ENCODE data around the gene EIF5A.

EIF5A gene

GRCh38 chr17:7343250-7343649 is 35.8 kb downstream of the EIF5A start:
- no peak for DNase-seq (ENCODE audit: low read depth)
- H3K4me3 ChIP-seq (ENCODE audit: low read depth, low read length): no peak overlapping the region
- TF ChIP-seq, protein P1, sequence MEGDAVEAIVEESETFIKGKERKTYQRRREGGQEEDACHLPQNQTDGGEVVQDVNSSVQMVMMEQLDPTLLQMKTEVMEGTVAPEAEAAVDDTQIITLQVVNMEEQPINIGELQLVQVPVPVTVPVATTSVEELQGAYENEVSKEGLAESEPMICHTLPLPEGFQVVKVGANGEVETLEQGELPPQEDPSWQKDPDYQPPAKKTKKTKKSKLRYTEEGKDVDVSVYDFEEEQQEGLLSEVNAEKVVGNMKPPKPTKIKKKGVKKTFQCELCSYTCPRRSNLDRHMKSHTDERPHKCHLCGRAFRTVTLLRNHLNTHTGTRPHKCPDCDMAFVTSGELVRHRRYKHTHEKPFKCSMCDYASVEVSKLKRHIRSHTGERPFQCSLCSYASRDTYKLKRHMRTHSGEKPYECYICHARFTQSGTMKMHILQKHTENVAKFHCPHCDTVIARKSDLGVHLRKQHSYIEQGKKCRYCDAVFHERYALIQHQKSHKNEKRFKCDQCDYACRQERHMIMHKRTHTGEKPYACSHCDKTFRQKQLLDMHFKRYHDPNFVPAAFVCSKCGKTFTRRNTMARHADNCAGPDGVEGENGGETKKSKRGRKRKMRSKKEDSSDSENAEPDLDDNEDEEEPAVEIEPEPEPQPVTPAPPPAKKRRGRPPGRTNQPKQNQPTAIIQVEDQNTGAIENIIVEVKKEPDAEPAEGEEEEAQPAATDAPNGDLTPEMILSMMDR (conservative IDR thresholded peaks at IDR 0.05; ENCODE audit: low read depth, low read length): no peak

GRCh38 chr17:7346761-7347614 is 39.6 kb downstream of the EIF5A start:
- DNase-seq (ENCODE audit: low read depth): no peak
- TF ChIP-seq, protein P1 (conservative IDR thresholded peaks at IDR 0.05; ENCODE audit: low read depth, low read length): no peak
- H3K4me3 ChIP-seq (ENCODE audit: low read depth, low read length): no peak overlapping the region

DNA sequence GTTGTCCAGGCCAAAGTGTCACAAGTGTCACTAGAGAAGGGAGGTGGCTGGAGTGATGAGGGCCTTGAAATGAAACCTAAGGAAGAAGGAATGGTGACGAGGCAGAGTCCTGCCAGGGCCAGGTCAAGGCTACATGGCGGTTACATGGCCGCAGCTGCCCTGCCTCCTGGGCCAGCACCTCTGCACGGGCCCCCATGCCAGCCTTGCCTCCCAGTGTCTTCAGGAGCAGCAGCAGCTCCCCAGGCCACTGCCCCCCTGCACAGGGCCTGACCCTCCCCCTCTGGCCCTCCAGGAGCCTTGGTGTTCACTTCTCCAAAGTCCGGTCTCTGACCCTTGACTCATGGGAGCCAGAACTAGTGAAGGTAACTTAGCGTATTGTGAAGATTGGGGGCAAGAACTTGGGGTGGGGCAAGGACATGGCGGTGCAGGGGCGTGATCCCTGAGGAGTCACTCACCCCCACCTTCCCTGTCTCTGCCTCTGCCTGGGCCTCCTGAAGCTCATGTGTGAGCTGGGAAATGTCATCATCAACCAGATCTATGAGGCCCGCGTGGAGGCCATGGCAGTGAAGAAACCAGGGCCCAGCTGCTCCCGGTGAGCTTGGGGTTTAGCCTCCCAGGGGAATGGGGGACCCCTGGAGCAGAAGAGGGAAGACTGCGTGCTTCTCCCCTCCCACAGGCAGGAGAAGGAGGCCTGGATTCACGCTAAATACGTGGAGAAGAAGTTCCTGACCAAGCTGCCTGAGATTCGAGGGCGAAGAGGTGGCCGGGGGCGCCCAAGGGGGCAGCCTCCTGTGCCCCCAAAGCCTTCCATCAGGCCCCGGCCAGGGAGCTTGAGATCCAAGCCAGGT is 40.4 kb downstream of the EIF5A start:
- no peak for DNase-seq (ENCODE audit: low read depth)
- H3K4me3 ChIP-seq (ENCODE audit: low read depth, low read length): no peak overlapping the region
- TF ChIP-seq, protein P1 (conservative IDR thresholded peaks at IDR 0.05; ENCODE audit: low read depth, low read length): no peak

DNA sequence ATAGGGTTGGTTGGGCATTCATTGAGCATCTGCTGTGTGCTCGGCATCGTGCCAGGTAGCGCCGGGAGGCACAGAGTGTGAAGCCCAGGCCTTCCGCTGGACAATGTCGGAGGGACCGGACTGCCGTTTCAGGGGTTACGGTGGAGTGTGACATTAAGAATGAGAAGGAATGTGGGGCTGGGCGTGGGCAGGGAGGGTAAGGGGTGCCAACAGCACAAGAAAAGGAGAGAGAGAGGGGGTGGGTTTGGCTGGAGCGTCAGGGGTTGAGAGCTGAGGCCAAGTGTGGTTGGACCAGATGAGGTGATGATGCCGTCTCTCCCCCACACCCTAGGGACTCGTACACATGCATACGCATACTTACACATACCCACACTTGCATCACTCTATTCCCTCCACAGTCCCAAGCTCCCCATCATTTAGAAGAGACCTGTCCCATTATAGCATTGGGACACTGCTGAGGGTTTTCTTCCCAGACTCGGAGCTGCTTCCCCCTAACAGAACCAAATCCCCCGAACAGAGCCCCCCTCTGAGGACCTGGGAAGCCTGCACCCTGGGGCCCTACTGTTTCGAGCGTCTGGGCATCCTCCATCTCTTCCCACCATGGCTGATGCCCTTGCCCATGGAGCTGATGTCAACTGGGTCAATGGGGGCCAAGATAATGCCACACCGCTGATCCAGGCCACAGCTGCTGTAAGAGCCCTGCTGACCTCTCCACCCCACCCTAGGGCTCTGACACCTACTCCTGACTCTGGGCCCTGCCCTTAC is 41.2 kb downstream of the EIF5A start:
- DNase-seq (ENCODE audit: low read depth): no peak

DNA sequence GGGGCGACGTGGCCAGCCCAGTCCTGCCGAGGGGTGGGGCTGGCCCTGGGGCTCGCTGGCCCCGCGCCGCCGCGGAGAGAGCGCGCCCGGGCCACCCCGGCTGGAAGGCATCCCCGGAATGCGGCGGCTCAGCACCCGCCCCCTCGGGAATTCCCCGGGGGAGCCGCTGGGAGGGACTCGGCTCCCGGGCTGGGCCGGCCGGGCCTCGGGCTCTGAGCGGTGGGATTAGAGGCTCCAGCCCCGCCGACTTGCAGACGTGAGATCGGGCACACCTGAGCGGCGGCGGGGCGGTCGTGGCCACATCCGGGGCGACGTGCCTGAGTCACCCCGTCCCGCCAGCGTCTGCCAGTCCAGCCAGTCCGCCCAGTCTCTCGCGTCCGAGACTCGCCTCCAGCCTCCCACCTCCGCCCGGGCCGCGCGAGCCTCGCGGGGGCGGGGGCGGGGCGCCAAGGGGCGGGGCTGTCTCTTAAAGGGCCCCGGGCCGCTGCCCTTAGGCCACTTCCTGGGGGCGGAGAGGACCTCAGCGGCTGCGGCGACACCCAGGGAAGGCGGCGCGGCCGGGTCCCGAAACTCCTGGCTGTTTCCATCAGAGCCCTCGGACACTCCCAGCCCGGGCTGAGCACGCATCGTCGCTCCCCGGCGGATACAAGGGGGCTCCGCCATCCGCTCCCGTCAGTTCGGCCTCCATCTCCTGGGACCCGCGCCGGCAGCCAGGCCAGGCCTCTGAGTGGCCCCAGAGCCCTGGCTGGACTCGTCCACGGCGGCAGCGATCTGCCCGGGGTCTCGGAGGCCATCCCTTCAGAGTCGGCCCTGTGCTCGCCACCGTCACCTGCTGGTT is 44.5 kb downstream of the EIF5A start, which contains the start of gene KCTD11:
Gene KCTD11 (plus strand): TSS at position 498 of the 838 bp plus-strand sequence.
- peak within 1 kb of the TSS; percentile 83 for H3K4me3 ChIP-seq (ENCODE audit: low read depth, low read length)
- TF ChIP-seq, protein P1 (conservative IDR thresholded peaks at IDR 0.05; ENCODE audit: low read depth, low read length): no peak
- peak; percentile 90 for DNase-seq (ENCODE audit: low read depth)

More for the DNA sequence above, 41.2 kb downstream of the EIF5A start:
- TF ChIP-seq, protein P1 (conservative IDR thresholded peaks at IDR 0.05; ENCODE audit: low read depth, low read length): no peak
- no peak overlapping the region for H3K4me3 ChIP-seq (ENCODE audit: low read depth, low read length)

DNA sequence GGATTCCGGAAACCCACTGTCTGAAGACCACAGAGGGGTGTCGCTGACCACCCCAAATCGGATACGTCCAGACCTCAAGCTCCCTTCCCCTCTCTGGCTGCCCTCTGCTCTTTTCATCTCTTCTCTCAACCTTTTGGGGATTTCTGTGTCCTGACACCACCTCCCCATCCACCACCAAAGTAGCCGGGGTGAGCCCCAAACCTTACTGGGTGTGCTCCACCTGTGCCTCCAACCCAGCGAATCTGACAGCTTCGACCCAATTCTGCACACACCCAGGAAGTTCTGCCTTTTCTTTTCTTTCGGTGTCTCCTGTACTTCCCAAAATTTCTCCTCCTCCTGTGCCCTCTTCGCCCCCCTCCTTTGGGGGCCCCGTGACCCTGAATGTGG is 45.1 kb downstream of the EIF5A start:
- peak overlapping the region; percentile 83 for H3K4me3 ChIP-seq (ENCODE audit: low read depth, low read length)
- DNase-seq (ENCODE audit: low read depth): no peak
- TF ChIP-seq, protein P1 (conservative IDR thresholded peaks at IDR 0.05; ENCODE audit: low read depth, low read length): peak; percentile 72
